Thymus (tissue), 11 donors: ENCODE measurements around the gene CYTH1. TPM values are rescaled to one million over a fixed set of nuclear protein-coding genes. Genes with fewer than 3 reads are reported as not detected.

Experiments used
- DNase-seq, 9 donors: peaks; one replicate each; pipeline ENCODE4 v3.0.0-alpha.2; 2013; ENCODE audit warnings: low spot score in 9 of 9, low read depth in 6 of 9, missing footprints in 1 of 9
- H3K27ac ChIP-seq, 2 donors: one replicate each; pipeline ENCODE4 v1.5.1; 2013; ENCODE audit warnings: control low read depth in 1 of 2, low read depth in 1 of 2, low read length in 1 of 2, mild to moderate bottlenecking in 1 of 2, moderate library complexity in 1 of 2
- H3K27me3 ChIP-seq, 2 donors: one replicate each; pipeline ENCODE4 v1.5.1; 2013; ENCODE audit warnings: low read length in 1 of 2; ENCODE audit not compliant: control insufficient read depth in 2 of 2, insufficient read depth in 1 of 2
- H3K36me3 ChIP-seq, 2 donors: one replicate each; pipeline ENCODE4 v1.5.1; 2013; ENCODE audit warnings: low read length in 1 of 2, mild to moderate bottlenecking in 1 of 2, moderate library complexity in 1 of 2; ENCODE audit not compliant: control insufficient read depth in 2 of 2, insufficient read depth in 2 of 2
- H3K4me1 ChIP-seq, 2 donors: one replicate each; pipeline ENCODE4 v1.5.1; 2013; ENCODE audit warnings: low read length in 2 of 2; ENCODE audit not compliant: control insufficient read depth in 2 of 2, insufficient read depth in 2 of 2
- H3K4me3 ChIP-seq, 2 donors: one replicate each; pipeline ENCODE4 v1.5.1; 2013; ENCODE audit warnings: low read length in 2 of 2, control low read depth in 1 of 2, mild to moderate bottlenecking in 1 of 2
- H3K9me3 ChIP-seq, 2 donors: one replicate each; pipeline ENCODE4 v1.5.1; 2013; ENCODE audit warnings: low read length in 1 of 2, mild to moderate bottlenecking in 1 of 2; ENCODE audit not compliant: control insufficient read depth in 2 of 2, insufficient read depth in 1 of 2
- WGBS: extraction: QIAGEN DNeasy Blood & Tissue Kit; methylation state at CpG from one replicate; pipeline ENCODE4 v1.1.7; 2013; 5-methylcytosine and 5-hydroxymethylcytosine counted together
- polyA plus RNA-seq: library from polyadenylated mRNA; stranded (reverse); fragments of 200-250 nt; gene quantifications from one replicate; pipeline ENCODE4 v1.2.3, GENCODE V29; 2013
- total RNA-seq: library from RNA; stranded (reverse); fragments of 120-200 nt; gene quantifications from one replicate; pipeline ENCODE4 v1.2.4, GENCODE V29; 2013
- donor health status: healthy.

CYTH1 gene
- total and polyA plus RNA-seq, 2 donors = 39.9 to 91.7 TPM

- H3K4me1 ChIP-seq = peaks cover 32 to 54% of the 10 kb centered on the region in 2 donors
- H3K27me3 ChIP-seq = no peaks in the 10 kb centered on the region
- peaks cover 0 to 4% of the 10 kb centered on the region in 2 donors for H3K36me3 ChIP-seq
- H3K27ac ChIP-seq = peak overlapping the region; percentile 57 to 82
- 8% methylated on average over 6 of the region's 6 CpGs for WGBS
- peak in 1 of 9 donors; percentile 64 for DNase-seq
- H3K4me3 ChIP-seq = peak overlapping the region in 1 of 2 donors; percentile 32
- no peaks in the 10 kb centered on the region for H3K9me3 ChIP-seq
Observed at GRCh38 chr17:78748048-78748729, 33.9 kb downstream of the CYTH1 start.

GRCh38 chr17:78747488-78747887, 34.6 kb downstream of the CYTH1 start:
- Histone ChIP-seq H3K4me1 (peaks cover 32 to 54% of the 10 kb centered on the region in 2 donors), H3K27me3 (no peaks in the 10 kb centered on the region), H3K36me3 (peaks cover 0 to 4% of the 10 kb centered on the region in 2 donors), H3K4me3 (no peak overlapping the region), H3K27ac (peak overlapping the region; percentile 57 to 82), H3K9me3 (no peaks in the 10 kb centered on the region)
- 78% methylated on average over 2 of the region's 2 CpGs for WGBS
- no peak for DNase-seq

GRCh38 chr17:78746949-78747269, 35.2 kb downstream of the CYTH1 start:
- Histone ChIP-seq H3K4me1 (peaks cover 32 to 59% of the 10 kb centered on the region in 2 donors), H3K27ac (no peak overlapping the region)
- 89% methylated on average over 2 of the region's 2 CpGs for WGBS

GRCh38 chr17:78746263-78746948, 35.7 kb downstream of the CYTH1 start:
- H3K27ac ChIP-seq = peak overlapping the region in 1 of 2 donors; percentile 1
- H3K9me3 ChIP-seq = no peaks in the 10 kb centered on the region
- 88% methylated on average over 12 of the region's 12 CpGs for WGBS
- no peaks in the 10 kb centered on the region for H3K27me3 ChIP-seq
- H3K4me1 ChIP-seq = peaks cover 36 to 59% of the 10 kb centered on the region in 2 donors
- H3K36me3 ChIP-seq = peaks cover 0 to 4% of the 10 kb centered on the region in 2 donors
- no peak for DNase-seq
- H3K4me3 ChIP-seq = no peak overlapping the region

More at GRCh38 chr17:78746949-78747269, 35.2 kb downstream of the CYTH1 start:
- H3K9me3 ChIP-seq = no peaks in the 10 kb centered on the region
- H3K27me3 ChIP-seq = no peaks in the 10 kb centered on the region
- no peak overlapping the region for H3K4me3 ChIP-seq
- DNase-seq = no peak
- H3K36me3 ChIP-seq = peaks cover 0 to 4% of the 10 kb centered on the region in 2 donors

GRCh38 chr17:78745407-78746088, 36.5 kb downstream of the CYTH1 start:
- WGBS = 81% methylated on average over 12 of the region's 12 CpGs
- Histone ChIP-seq H3K4me3 (no peak overlapping the region), H3K27ac (no peak overlapping the region), H3K9me3 (no peaks in the 10 kb centered on the region), H3K36me3 (peaks cover 0 to 4% of the 10 kb centered on the region in 2 donors), H3K27me3 (no peaks in the 10 kb centered on the region), H3K4me1 (peaks cover 36 to 58% of the 10 kb centered on the region in 2 donors)
- peak in 5 of 9 donors; percentile 51 to 76 (median 63) for DNase-seq

- DNase-seq = no peak
- no peaks in the 10 kb centered on the region for H3K27me3 ChIP-seq
- WGBS = 98% methylated on average over 5 of the region's 5 CpGs
- H3K36me3 ChIP-seq = peaks cover 0 to 4% of the 10 kb centered on the region in 2 donors
- H3K9me3 ChIP-seq = no peaks in the 10 kb centered on the region
- H3K4me1 ChIP-seq = peaks cover 22 to 57% of the 10 kb centered on the region in 2 donors
- no peak overlapping the region for H3K27ac ChIP-seq
- H3K4me3 ChIP-seq = no peak overlapping the region
Observed at GRCh38 chr17:78742901-78743300, 39.2 kb downstream of the CYTH1 start.

GRCh38 chr17:78741644-78742284, 40.3 kb downstream of the CYTH1 start:
- Histone ChIP-seq H3K27ac (peak overlapping the region in 1 of 2 donors; percentile 21), H3K4me1 (peaks cover 17 to 50% of the 10 kb centered on the region in 2 donors)
- 94% methylated on average over 5 of the region's 5 CpGs for WGBS

GRCh38 chr17:78739331-78739931, 42.6 kb downstream of the CYTH1 start:
- peak overlapping the region; percentile 19 to 64 for H3K27ac ChIP-seq
- WGBS = 46% methylated on average over 9 of the region's 9 CpGs
- no peak overlapping the region for H3K4me3 ChIP-seq
- no peaks in the 10 kb centered on the region for H3K27me3 ChIP-seq
- peaks cover 28 to 54% of the 10 kb centered on the region in 2 donors for H3K4me1 ChIP-seq
- peaks cover 0 to 4% of the 10 kb centered on the region in 2 donors for H3K36me3 ChIP-seq
- no peaks in the 10 kb centered on the region for H3K9me3 ChIP-seq
- DNase-seq = peak in 1 of 9 donors; percentile 56

More at GRCh38 chr17:78741644-78742284, 40.3 kb downstream of the CYTH1 start:
- no peak for DNase-seq
- Histone ChIP-seq H3K36me3 (peaks cover 0 to 4% of the 10 kb centered on the region in 2 donors), H3K27me3 (no peaks in the 10 kb centered on the region), H3K4me3 (no peak overlapping the region), H3K9me3 (no peaks in the 10 kb centered on the region)
